Breast epithelium (tissue), 4 donors: ENCODE measurements around the gene IRX1. TPM values are rescaled to one million over a fixed set of nuclear protein-coding genes. Genes with fewer than 3 reads are reported as not detected.

ENCODE experiments used
- DNase-seq, 2 donors: peaks; one replicate each; pipeline ENCODE4 v3.0.0-alpha.2; 2019; ENCODE audit warnings: low spot score in 2 of 2
- H3K27ac ChIP-seq, 2 donors: fragments of 200-600 bp; sonication (generic) in 1 of 2; one replicate each; pipeline ENCODE4 v1.5.1; 2016 to 2019; ENCODE audit warnings: mild to moderate bottlenecking in 1 of 2
- H3K27me3 ChIP-seq, 2 donors: fragments of 200-600 bp; sonication (generic) in 1 of 2; one replicate each; pipeline versions ENCODE4 v1.5.1 to v1.6.0; 2017 to 2019; ENCODE audit warnings: control low read depth in 1 of 2, mild to moderate bottlenecking in 1 of 2
- H3K36me3 ChIP-seq: fragments of 200-600 bp; one replicate; pipeline ENCODE4 v1.5.1; 2019
- H3K4me1 ChIP-seq, 2 donors: fragments of 200-600 bp; sonication (generic); one replicate each; pipeline ENCODE4 v1.5.1; 2016 to 2019; ENCODE audit warnings: control low read depth in 1 of 2
- H3K4me3 ChIP-seq, 3 donors: fragments of 200-600 bp; sonication (generic); 1 replicate in 2 of 3; 2 replicates in 1 of 3; pipeline ENCODE4 v1.5.1; 2016 to 2019; ENCODE audit warnings: mild to moderate bottlenecking in 3 of 3, moderate library complexity in 2 of 3
- H3K9me3 ChIP-seq, 2 donors: fragments of 200-600 bp; sonication (generic) in 1 of 2; one replicate each; pipeline ENCODE4 v1.5.1; 2016 to 2019; ENCODE audit warnings: control low read depth in 1 of 2
- CTCF ChIP-seq, 3 donors: fragments of 450-650 bp; IDR thresholded peaks; one replicate each; pipeline ENCODE4 v1.5.1; 2016 to 2017; ENCODE audit warnings: antibody characterized with exemption in 3 of 3, mild to moderate bottlenecking in 3 of 3, moderate library complexity in 3 of 3
- POLR2A ChIP-seq: fragments of 450-650 bp; IDR thresholded peaks from one replicate; pipeline ENCODE4 v1.6.1; 2016; ENCODE audit warnings: antibody characterized with exemption, mild to moderate bottlenecking, moderate library complexity
- POLR2AphosphoS5 ChIP-seq, 3 donors: sonication (generic); formaldehyde crosslinking; IDR thresholded peaks; one replicate each; pipeline ENCODE4 v1.6.1; 2017; ENCODE audit warnings: antibody characterized with exemption in 3 of 3
- intact Hi-C: fragments of 100-400 bp; cut with DNase I; formaldehyde crosslinking; loops from one replicate; pipeline ENCODE4 v1.15.1; 2023; ENCODE audit warnings: low total_unique reads
- total RNA-seq, 3 donors: library from RNA; depleted of rRNA; stranded (reverse); fragments of >200 nt; gene quantifications; one replicate each; pipeline ENCODE4 v1.1.0, GENCODE V29; 2016

The IRX1 gene
- total RNA-seq, 3 donors from 2014 or later = 19.7 to 49.2 (median 27.8) TPM

GRCh38 chr5:3594510-3595005 lies 1.1 kb upstream of the IRX1 start:
- peak overlapping the region; percentile 90 to 93 for H3K27ac ChIP-seq
- intact Hi-C loops = no loop called here
- no peaks in the 10 kb centered on the region for H3K36me3 ChIP-seq
- H3K4me3 ChIP-seq = peak overlapping the region; percentile 59 to 69 (median 66)
- no peaks in the 10 kb centered on the region for H3K4me1 ChIP-seq
- DNase-seq = no peak
- TF ChIP-seq POLR2A (no peak), CTCF (IDR thresholded peaks at IDR 0.05) (peak in 1 of 3 donors; percentile 8)
- peaks cover 0 to 72% of the 10 kb centered on the region in 2 donors for H3K27me3 ChIP-seq
- no peaks in the 10 kb centered on the region for H3K9me3 ChIP-seq

GRCh38 chr5:3596261-3596825 lies 711 bp downstream of the IRX1 start:
- DNase-seq = no peak
- Histone ChIP-seq H3K9me3 (peaks cover 0 to 4% of the 10 kb centered on the region in 2 donors), H3K4me1 (no peaks in the 10 kb centered on the region), H3K36me3 (no peaks in the 10 kb centered on the region), H3K4me3 (peak overlapping the region; percentile 59 to 69 (median 66)), H3K27ac (peak overlapping the region; percentile 90 to 93), H3K27me3 (peaks cover 0 to 76% of the 10 kb centered on the region in 2 donors)
- no peak for TF ChIP-seq POLR2AphosphoS5 (IDR thresholded peaks at IDR 0.05)
- TF ChIP-seq CTCF (IDR thresholded peaks at IDR 0.05) = no peak
- TF ChIP-seq POLR2A = no peak
- intact Hi-C loops = no loop called here

GRCh38 chr5:3596857-3597166 lies 1.2 kb downstream of the IRX1 start:
- no peak for DNase-seq
- intact Hi-C loops = no loop called here

GRCh38 chr5:3597167-3598007 lies 1.8 kb downstream of the IRX1 start:
- TF ChIP-seq POLR2A = no peak
- TF ChIP-seq POLR2AphosphoS5 (IDR thresholded peaks at IDR 0.05) = no peak
- TF ChIP-seq CTCF (IDR thresholded peaks at IDR 0.05) = no peak
- peaks cover 0 to 75% of the 10 kb centered on the region in 2 donors for H3K27me3 ChIP-seq
- H3K4me1 ChIP-seq = no peaks in the 10 kb centered on the region
- intact Hi-C loops = no loop called here
- H3K36me3 ChIP-seq = no peaks in the 10 kb centered on the region
- no peak for DNase-seq
- peak overlapping the region; percentile 90 to 93 for H3K27ac ChIP-seq
- peaks cover 0 to 4% of the 10 kb centered on the region in 2 donors for H3K9me3 ChIP-seq
- H3K4me3 ChIP-seq = peak overlapping the region; percentile 59 to 69 (median 66)

More at GRCh38 chr5:3596857-3597166, 1.2 kb downstream of the IRX1 start:
- no peak for TF ChIP-seq POLR2AphosphoS5 (IDR thresholded peaks at IDR 0.05)
- no peak for TF ChIP-seq CTCF (IDR thresholded peaks at IDR 0.05)
- TF ChIP-seq POLR2A = no peak
- Histone ChIP-seq H3K27me3 (peaks cover 0 to 75% of the 10 kb centered on the region in 2 donors), H3K27ac (peak overlapping the region; percentile 90 to 93), H3K9me3 (peaks cover 0 to 4% of the 10 kb centered on the region in 2 donors), H3K4me3 (peak overlapping the region; percentile 59 to 69 (median 66)), H3K4me1 (no peaks in the 10 kb centered on the region), H3K36me3 (no peaks in the 10 kb centered on the region)

- H3K4me1 ChIP-seq = no peaks in the 10 kb centered on the region
- H3K27ac ChIP-seq = peak overlapping the region; percentile 90 to 93
- TF ChIP-seq POLR2AphosphoS5 (IDR thresholded peaks at IDR 0.05) (no peak), POLR2A (no peak), CTCF (IDR thresholded peaks at IDR 0.05) (no peak)
- no peaks in the 10 kb centered on the region for H3K36me3 ChIP-seq
- H3K9me3 ChIP-seq = peaks cover 0 to 4% of the 10 kb centered on the region in 2 donors
- no peak for DNase-seq
- intact Hi-C loops = no loop called here
- H3K27me3 ChIP-seq = peaks cover 0 to 75% of the 10 kb centered on the region in 2 donors
- peak overlapping the region; percentile 59 to 69 (median 66) for H3K4me3 ChIP-seq
Measured at GRCh38 chr5:3598207-3598606, 2.6 kb downstream of the IRX1 start.
